RPMI8226 (cell line): ENCODE measurements around the gene PTDSS2.
A peak's percentile ranks its signal among the peaks of the same experiment; 100 is the strongest.
"Not testable (repeated sequence)": the region's sequence is repeated elsewhere in the genome, so short reads cannot be mapped to it uniquely, and the experiment has no call there.

Source experiments
- DNase-seq: peaks from one replicate; pipeline ENCODE4 v3.0.0-alpha.2; 2015

The PTDSS2 gene

DNA sequence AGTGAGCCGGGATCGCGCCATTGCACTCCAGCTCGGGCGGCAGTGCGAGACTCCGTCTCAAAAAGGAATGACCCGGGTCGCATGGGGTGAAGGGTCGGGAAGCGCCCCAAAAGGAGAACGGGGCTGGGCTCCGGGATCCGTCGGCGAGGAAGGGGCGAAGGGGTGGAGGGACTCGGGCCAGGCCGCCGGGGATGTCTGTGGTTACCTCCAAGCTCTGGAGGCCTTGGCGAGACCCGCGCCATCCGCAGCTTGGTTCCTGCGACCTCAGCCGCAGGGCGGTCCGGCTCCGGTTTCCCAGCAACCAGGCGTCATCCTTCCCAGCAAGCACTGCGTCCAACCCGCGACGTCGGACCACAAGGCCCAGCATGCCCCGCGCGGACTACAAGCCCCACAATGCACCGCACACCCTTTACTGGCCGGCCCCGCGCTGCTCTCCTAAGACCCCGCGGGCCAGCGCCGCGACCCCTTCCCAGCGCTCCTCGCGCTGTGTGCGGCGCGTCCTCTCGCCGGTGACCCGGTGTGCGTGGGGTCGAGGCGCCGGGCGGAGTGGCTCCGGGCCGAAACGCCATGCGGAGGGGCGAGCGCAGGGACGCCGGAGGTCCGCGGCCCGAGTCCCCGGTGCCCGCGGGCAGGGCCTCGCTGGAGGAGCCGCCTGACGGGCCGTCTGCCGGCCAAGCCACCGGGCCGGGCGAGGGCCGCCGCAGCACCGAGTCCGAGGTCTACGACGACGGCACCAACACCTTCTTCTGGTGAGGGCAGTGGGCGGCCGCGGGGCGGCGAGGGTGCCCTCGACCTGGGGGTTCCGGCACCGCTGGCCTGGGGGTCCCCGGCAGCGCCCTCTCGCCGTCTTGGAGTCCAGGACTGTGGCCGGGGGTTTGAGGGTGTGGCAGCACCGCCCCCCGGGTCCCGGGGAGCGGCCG lies at the start of gene PTDSS2:
Gene PTDSS2, plus strand, starts transcription at position 391 of the 920 bp plus-strand sequence. Its CDS starts 177 bp downstream, at position 568.
- peak; percentile 94 for DNase-seq

DNA sequence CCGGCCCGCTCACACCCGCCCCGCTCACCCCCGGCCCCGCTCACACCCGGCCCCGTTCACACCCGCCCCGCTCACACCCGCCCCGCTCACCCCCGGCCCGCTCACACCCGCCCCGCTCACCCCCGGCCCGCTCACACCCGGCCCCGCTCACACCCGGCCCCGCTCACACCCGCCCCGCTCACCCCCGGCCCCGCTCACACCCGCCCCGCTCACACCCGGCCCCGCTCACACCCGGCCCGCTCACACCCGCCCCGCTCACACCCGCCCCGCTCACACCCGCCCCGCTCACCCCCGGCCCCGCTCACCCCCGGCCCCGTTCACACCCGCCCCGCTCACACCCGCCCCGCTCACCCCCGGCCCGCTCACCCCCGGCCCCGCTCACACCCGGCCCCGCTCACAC lies 48.9 kb upstream of the PTDSS2 start:
- DNase-seq, result not testable (repeated sequence)

DNA sequence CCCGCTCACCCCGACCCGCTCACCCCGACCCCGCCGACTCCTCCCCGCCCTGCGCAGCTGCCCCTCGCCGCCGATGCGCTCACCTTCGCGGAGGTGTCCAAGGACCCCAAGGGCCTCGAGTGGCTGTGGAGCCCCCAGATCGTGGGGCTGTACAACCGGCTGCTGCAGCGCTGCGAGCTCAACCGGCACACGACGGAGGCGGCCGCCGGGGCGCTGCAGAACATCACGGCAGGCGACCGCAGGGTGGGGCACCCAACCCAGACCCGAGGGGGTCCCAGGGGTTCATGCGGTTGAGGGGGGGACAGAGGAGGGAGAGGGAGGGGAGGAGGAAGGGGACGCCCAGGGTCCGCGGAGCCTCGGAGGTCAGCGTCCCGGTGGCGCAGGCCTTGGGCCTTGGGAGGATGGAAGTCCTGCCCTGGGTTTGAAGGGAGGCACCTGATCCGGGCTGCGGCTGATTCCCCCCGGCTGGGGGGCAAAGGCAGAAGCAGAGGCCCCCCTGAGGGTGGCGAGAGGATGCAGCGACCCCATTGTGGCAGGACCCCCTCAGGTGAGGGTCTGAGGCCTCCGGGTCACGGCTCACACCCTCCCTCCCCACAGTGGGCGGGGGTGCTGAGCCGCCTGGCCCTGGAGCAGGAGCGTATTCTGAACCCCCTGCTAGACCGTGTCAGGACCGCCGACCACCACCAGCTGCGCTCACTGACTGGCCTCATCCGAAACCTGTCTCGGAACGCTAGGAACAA lies 46.9 kb upstream of the PTDSS2 start:
- no peak for DNase-seq

DNA sequence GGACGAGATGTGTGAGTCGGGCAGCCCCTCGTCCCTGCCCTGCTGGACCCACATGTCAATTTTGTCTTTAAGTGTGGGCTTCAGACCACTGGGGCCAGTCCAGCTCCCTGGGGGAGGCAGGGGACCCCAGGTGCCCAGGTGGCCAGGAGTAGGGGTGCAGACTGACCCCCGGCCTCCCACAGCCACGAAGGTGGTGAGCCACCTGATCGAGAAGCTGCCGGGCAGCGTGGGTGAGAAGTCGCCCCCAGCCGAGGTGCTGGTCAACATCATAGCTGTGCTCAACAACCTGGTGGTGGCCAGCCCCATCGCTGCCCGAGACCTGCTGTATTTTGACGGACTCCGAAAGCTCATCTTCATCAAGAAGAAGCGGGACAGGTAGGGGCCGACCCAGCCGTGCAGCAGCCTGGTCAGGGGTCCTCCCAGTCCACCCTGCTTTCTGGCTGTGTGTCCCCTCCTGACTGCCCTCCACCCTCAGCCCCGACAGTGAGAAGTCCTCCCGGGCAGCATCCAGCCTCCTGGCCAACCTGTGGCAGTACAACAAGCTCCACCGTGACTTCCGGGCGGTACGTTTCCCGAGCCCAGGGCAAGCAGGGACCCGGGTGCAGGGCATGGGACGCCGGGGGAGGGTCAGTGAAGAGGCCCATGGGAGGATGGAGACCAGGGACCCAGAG lies 46.2 kb upstream of the PTDSS2 start:
- no peak for DNase-seq

DNA sequence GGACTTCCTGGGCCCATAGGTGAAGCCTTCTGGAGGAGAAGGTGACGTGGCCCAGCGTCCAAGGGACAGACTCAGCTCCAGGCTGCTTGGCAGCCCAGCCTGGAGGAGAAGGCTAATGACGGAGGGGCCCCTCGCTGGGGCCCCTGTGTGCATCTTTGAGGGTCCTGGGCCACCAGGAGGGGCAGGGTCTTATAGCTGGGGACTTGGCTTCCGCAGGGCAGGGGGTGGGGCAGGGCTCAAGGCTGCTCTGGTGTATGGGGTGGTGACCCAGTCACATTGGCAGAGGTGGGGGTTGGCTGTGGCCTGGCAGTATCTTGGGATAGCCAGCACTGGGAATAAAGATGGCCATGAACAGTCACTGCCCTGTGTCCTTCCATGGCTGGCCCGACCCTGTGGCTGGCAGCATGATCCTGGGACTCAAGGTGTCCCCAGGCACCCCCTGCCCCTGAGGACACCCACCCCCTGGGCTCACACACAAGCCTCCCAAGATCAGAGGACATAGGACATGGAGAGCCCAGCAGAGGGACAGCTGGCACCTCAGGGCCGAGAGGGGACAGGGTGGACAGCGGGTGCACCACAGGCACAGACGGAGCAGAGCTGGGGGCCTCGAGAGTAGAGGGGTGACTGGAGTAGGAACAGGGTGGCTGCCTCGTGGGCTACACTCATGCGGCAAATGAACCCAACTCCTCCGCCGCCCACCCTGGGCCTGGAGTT lies 45.4 kb upstream of the PTDSS2 start:
- DNase-seq, result no peak

DNA sequence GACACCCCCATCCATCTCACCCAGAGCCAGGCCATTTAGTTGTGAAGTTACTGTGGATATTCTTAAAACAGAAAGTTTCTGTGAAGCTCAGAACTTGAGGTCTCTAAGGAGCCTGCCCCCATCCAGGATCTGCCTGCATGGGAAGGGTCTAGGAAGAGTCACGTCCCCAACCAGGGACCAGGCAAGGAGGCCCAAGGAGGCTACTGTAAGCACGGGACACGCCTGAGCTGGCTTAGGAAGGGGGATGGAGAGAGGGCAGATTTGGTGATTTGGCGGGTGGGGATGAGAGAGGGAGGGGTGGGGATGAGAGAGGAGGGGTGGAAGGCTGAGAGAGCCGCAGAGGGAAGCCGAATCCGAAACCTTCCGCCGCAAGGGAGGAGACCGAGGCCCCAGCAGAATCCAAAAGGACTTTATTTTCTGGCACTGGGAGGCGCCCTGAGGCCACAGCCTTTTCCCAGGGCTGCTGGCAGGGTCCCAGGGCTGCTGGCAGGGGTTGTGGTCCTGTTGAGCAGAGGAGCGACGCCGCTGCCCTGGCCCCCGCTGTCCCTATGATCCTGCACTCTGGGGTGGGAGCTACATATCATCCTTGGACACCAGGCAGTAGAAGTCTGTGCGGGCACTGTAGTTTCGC lies 44.6 kb upstream of the PTDSS2 start:
- DNase-seq, result no peak

DNA sequence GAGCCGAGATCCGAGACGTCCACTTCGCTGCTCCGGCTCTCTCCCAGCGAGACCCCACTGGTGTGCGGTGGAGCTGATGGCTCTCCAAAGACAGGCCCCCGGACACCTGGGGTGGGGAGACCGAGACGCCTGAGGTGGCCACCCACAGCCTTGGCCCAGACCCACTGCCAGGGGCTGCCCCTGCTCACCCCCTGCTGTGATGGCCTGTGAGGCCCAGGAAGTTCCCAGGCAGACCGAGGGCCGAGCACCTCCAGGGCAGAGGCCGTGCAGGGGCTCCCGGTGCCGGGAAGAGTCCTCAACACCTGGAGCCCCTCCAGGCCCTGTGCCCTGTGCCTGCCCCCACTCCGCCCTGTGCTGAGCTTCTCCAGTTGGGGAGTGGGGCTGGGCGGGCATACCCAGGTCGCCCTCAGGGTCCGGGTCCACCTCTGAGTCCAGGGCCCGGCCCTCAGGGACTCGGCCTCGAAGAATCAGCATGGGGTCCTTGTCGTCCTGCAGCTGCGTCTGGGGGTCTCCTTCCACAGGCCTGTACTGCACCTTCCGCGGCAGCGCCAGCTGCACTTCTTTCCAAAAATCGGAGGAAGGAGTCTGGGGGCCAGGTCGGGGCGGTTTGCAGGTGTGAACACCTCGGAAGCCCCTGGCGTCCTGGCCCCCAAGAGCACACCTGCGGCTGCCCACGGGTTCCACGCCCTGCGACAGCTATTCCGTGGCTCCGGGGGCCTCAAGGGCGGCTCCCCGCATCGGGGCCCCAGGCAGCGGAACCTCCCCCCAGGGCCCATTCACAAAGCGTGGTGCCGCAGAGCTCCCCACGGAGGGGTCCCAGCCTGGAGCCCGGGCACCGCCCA lies 43.9 kb upstream of the PTDSS2 start:
- DNase-seq, result no peak

DNA sequence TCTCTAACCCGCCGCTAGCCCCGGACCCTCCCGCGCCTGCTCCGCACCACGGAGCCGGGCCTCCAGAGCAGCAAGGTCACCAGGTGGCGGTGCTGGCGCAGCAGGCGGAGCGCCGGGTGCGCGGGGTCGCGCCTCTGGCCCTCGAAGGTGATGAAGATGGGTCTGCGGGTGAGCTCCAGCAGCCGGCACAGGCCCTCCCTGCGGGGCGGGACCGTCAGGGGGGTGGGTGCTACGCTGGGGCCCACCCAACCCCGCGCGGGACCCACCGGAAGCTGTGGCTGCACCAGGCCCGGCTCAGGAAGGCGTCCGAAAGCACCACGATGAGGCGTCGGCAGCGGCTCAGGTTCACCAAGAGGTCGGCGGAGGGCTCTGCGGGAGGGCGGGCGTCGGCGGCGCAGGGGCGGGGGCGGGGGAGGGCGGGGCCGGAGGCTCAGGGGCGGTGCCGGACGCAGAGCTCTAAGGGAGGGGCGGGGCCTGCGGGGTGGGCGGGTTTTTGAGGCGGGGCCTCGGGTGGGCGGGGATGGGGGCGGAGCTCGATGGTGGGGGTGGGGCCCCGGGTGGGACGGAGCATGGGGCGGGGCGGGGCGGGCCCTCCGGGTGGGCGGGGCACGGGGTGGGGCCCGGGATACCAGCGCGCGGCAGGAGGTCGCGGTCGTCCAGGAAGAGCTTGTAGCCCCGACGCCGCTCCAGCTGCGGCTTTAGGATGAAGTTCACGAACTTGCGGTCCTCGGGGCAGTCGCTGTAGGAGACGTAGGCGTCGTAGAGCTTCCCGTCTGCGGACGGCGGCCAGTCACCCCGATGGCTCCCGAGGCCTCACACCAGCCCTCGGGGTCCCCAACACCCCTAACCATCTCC lies 43.1 kb upstream of the PTDSS2 start:
- DNase-seq, result peak; percentile 92

DNA sequence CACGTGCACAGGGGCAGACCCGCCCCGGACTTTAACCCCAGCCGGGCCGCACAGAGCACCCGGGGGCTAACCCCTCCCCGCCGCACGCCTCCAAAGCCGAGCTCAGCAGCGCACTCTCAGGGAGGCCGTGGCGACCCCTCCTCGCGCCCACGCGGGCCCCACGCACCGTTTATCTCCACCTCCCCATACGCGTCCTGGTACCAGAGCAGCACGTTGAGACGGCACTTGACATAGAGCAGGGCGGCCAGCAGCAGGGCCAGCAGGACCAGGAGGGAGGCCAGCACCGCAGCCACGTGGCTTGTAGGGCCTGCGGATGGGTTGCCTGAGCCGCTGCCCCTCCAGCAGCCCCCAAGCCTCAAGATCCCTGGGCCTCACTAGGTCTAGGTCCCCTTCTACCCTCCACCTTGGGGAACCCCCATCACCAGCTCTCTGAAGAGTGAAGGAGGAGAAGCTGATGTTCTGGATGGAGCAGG lies 42.4 kb upstream of the PTDSS2 start:
- DNase-seq, result no peak

DNA sequence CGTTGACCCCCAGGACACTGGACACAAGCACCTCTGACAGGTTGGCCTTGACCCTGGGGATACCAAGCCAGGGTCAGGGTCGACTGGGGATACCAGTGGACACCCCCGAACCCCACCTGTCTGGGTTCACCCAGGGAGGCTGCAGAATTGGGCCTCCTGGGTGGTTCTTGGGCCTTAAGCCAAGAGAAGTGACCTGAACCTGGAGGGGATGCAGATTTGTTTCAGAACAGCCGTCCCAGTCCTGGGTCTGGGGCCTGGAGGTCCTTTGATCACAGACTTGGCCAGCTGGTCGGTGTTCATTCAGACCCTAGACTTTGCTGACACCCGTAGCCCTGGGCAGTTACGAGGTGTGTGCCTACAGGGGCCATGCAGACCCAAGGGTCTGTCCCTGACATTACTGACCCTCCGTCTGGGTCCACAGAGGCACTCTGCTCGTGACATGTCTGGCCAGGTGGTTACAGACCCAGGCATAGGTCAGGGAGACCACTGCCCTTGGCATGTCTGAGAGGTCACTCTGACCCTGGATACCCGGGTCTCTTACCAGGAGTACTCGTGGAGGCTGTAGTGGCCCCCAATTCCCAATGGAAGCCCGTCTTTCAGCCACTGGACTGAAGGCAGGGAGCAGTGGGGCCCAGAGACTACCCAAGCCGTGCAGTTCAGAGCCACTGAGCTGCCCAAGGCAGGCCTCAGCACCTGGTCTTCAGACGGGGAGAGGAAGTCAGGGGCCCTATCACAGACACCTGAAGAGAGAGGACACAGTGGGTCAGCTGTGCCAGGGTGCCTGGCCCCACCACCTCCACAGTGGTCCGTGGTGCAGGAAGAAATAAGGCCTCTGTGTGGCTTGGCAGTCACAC lies 41.7 kb upstream of the PTDSS2 start:
- DNase-seq, result no peak

DNA sequence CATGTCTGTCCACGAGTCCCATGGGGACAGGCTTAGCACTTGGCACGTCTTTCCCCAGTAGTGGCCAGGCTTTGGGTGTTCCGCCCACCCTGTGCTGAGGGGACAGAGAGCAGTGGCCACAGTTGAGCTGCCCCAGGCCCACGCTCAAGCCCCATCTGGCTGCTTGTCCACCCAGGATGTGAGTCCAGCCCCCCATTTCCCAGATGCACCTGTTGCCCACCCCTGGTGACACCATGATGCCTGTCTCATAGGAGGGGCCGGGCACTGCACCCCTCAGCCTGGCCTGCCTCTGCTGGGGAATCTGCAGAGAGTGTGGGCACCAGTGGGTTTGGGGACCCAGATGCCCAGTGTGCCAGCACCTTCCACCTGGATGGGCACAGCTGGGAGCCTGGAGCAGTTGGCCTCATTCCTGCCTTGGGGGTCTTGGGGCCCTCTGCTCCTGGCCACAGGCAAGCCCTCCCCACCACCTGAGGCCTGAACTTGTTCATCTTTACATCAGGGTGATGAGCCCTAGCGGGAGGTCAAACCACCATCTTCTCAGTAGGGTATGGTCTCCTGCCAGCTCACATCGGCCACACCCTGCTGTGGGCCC lies 41.0 kb upstream of the PTDSS2 start:
- DNase-seq, result no peak

DNA sequence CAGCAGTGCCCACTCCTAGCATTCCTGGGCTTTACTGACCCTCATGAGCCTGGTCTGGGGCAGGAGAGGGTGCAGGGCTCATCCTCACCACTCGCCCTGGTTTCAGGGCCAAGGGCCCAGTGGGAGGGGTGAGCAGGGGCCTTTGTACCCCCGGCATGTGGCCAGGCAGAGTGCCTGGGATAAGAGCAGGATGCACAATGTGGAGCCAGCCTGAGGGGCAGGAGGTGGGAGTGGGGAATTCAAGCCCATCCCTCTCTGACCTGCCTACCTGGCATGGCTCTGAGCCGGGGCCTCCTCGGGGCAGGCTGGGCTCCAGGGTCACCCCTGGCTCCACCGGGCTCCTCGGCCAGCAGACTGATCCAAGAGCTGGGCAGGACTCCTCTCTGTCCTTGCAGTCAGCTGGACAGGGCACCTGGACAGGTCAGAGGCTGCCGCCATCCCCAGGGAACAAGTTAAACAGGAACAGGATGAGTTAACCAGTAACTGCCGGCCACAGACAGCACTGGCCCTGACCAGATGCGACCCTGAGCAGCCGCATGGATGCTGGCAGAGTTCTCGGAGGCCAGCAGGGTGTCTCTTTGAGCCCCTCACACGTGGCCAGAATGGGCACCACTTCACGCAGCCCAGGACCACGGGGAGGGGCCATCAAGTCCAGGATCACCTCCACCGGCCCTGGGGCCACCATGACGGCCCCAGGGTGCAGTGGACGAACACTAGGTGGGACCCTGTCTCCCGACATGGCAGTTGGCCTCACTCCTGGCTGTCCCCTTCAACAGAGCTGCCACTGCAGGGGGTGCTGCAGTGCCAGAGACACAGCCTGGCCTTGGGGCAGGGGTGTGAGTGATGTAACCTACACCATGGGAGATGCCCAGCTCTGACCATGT lies 40.2 kb upstream of the PTDSS2 start:
- DNase-seq, result no peak

DNA sequence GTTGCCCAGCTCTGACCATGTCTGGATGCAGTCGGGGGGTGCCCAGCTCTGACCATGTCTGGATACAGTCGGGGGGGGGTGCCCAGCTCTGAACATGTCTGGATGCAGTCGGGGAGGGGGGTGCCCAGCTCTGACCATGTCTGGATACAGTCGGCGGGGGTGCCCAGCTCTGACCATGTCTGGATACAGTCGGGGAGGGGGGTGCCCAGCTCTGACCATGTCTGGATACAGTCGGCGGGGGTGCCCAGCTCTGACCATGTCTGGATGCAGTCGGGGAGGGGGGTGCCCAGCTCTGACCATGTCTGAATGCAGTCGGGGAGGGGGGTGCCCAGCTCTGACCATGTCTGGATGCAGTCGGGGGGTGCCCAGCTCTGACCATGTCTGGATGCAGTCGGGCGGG lies 39.4 kb upstream of the PTDSS2 start:
- not testable (repeated sequence) for DNase-seq

DNA sequence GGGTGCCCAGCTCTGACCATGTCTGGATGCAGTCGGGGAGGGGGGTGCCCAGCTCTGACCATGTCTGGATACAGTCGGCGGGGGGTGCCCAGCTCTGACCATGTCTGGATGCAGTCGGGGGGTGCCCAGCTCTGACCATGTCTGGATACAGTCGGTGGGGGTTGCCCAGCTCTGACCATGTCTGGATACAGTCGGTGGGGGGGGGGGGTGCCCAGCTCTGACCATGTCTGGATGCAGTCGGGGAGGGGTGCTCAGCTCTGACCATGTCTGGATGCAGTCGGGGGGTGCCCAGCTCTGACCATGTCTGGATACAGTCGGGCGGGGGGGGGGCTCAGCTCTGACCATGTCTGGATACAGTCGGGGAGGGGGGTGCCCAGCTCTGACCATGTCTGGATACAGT lies 38.6 kb upstream of the PTDSS2 start:
- DNase-seq, result not testable (repeated sequence)

DNA sequence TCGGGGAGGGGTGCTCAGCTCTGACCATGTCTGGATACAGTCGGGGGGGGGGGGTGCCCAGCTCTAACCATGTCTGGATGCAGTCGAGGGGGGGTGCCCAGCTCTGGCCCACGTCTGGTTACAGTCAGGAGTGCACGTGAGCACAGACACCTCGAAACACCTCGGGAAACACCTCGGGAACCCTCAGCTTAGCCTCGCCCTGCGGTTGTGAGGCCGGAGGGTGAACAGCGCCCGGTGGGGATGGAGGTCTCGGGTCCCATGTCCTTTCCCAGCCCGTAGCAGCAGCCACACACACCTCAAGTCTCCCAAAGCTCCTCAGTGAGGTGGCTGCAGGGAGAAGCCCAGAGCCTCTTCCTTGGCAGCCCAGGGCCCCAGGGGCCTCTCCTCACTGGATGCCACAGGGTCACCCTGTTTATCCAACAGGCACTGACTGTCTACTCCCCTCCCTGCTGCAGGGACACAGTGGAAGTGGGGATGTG lies 37.4 kb upstream of the PTDSS2 start:
- no peak for DNase-seq

DNA sequence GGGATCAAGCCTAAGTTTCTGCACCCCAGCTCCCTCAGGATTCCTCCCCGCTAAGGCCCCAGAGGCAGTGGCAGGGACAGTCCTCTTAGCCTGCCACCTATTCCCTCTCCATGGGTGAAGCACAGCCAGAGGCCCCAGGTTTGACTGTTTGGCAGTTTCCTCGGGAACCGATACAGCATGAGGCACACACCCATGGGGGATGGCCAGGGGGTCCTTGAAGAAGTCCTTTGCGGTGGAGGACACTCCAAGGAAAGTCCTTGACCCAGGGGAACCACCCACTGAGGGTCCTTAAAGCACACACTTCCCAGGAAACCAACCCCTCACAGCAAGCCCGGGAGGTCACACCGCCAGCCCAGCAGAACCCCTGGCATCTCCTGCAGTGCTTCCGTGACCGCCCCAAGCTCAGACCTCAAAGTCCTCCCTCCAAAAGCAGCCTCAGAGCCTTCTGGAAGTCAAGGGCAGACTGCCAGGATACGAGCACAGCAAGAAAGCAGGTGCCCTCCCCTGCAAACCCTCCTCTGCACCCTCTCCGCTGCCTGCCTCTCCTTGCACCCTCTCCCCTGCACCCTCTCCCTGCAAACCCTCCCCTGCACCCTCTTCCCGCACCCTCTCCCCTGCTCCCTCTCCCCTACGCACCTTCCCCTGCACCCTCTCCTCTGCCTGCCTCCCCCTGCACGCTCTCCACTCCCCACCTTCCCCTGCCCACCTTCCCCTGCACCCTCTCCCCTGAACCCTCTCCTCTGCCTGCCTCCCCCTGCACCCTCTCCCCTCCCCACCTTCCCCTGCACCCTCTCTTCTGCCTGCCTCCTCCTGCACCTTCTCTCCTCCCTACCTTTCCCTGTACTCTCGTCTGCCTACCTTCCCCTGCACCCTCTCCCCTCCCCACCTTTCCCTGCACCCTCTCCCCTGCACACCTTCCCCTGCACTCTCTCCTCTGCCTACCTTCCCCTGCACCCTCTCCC lies 36.7 kb upstream of the PTDSS2 start:
- DNase-seq, result peak; percentile 83
